CD4-positive, alpha-beta T cell treated with Interleukin-1 beta for 1 hour (primary cell): ENCODE results near the gene WFDC2.

Experiments
- DNase-seq, 2 donors: peaks; one replicate each; pipeline ENCODE4 v3.0.0-alpha.2; 2020 to 2022

Gene WFDC2

GRCh38 chr20:45501600-45501999 is 32.0 kb downstream of the WFDC2 start:
- no peak for DNase-seq

GRCh38 chr20:45502561-45502960 is 33.0 kb downstream of the WFDC2 start:
- DNase-seq = no peak

- no peak for DNase-seq
Measured at GRCh38 chr20:45503403-45503802, 33.9 kb downstream of the WFDC2 start.

- no peak for DNase-seq
Measured at GRCh38 chr20:45506398-45506797, 36.8 kb downstream of the WFDC2 start.

GRCh38 chr20:45507011-45507820 is 37.7 kb downstream of the WFDC2 start:
- no peak for DNase-seq

DNA sequence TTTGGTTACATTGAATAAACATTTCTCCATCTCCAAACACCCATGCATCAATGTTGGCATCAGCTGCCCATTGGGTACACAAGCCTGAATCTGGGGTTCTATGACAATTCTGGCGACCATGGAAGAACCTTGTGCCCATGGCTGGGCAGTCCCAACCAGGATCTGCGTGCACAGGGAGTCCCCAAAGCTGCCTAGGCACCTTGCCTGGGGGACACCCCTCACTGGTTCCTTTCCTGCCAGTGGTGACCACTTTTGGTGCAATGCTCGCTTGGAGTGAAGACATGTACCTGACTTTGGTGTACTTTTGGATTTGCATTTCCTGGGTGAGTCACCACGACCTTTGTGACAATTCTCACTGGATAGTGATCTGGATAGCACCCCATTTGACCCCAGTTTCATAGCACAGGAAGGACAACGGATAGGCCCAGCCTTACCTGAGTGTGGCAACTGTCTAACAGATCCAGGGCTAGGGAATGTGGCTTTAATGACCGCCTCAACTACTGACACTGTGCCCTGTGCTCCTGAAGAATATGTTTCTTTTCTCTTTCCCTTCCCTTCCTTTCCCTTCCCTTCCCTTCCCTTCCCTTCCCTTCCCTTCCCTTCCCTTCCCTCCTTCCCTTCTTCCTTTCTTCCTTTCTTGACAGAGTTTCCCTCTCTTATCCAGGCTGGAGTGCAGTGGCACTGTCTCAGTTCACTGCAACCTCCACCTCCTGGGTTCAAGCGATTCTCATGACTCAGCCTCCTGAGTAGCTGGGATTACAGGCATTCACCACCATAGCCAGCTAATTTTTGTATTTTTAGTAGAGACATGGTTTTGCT is 38.7 kb downstream of the WFDC2 start:
- DNase-seq = no peak

DNA sequence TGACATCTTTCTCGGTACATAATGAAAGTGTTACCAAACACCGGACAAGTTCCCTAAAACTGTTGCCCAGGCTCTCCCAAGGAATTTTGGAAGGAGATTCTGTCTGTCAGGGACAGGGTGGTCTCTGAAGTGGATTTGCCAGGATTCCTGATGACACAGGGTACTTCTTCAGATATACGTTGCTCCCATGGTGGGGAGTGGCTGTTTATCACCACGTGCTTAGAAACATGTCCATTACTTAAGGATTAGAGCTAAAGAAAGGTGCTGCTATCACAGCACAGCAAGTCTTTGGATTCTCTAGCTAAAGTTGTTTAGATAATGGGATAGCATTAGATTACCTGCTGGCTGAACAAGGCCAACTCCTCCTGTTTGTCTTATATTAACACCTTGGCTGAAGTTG is 39.5 kb downstream of the WFDC2 start:
- no peak for DNase-seq

DNA sequence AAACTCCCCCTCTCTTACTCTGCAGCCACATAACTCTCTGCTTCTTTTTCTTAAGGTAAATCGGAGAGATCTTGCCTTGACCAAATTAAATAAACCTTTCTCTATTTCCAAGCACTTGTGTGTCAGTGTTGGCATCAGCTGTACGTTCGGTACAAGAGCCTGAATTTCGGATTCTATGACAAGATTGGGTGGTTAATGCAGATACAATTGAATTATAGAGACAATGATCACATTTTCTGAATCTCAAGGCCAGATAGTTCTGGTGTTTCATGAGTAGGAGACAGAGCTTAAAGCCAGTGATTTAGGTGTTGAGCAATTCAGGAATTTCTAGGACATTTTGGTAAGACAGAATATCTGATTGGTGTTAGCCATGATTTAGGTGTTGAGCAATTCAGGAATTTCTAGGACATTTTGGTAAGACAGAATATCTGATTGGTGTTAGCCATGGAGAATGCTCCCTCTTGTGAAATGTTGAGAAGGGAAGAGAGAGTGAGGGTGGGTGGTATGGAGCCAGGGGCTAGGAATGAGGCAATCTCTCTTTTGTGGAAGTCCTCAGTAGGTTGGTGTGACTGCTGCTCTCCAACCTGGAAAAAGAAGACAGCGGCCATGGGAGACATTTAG is 40.8 kb downstream of the WFDC2 start:
- no peak for DNase-seq

- DNase-seq = no peak
Measured at GRCh38 chr20:45515147-45515913, 45.8 kb downstream of the WFDC2 start, which contains the start of gene SPINT3. SPINT3 (minus strand) TSS chr20:45515622; CDS start chr20:45515608, 14 bp downstream.

DNA sequence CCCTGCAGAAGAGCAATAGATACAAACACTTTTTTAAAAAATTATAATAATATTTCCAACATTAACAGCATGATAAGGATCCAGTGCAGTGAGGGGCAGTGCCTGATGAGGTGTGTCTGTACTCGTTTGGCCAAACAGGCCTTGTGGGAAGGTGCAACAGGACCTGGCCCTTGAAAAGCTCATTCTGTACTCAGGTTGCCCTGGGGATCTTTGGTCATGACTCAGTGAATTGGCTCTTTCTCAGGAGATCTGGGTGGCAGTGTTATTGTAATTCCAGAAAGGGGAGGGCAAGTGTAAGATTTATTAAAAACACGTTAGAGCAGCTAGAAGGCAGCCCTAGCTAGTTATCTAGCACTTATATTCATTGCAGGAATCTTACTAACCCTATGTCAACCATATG is 48.7 kb downstream of the WFDC2 start:
- DNase-seq = no peak

GRCh38 chr20:45523821-45524220 is 54.3 kb downstream of the WFDC2 start:
- DNase-seq = no peak

- no peak for DNase-seq
Measured at GRCh38 chr20:45527294-45527693, 57.7 kb downstream of the WFDC2 start.
